Measurements from ENCODE around the gene CRY2. TPM values are rescaled to one million over a fixed set of nuclear protein-coding genes. Genes with fewer than 3 reads are reported as not detected.
A peak's percentile ranks its signal among the peaks of the same experiment; 100 is the strongest.

Gene CRY2
- total and polyA plus RNA-seq, 2 of the 13 experiments (the other 11 are each of a cell fraction or from before 2014, with no cell fraction given): 10.1 to 12.2 TPM

GRCh38 chr11:45921561-45922424, 74.5 kb downstream of the CRY2 start (continued):
- TF ChIP-seq UBTF (CRISPR knock-in tag; IDR thresholded peaks at IDR 0.05) (0 out of 2 replicates have a peak, but pooled peaks have one; percentile 56), ISL2 (CRISPR knock-in tag; IDR thresholded peaks at IDR 0.05) (0 out of 2 replicates have a peak, but pooled peaks have one; percentile 22), ZNF746 (CRISPR knock-in tag; IDR thresholded peaks at IDR 0.05) (peak; percentile 81), RFX5 (IDR thresholded peaks at IDR 0.05; ENCODE audit: low read depth, low read length) (no peak), AGO1 (IDR thresholded peaks at IDR 0.05; ENCODE audit: low read depth, low read length, poor library complexity, severe bottlenecking) (peak; percentile 21), ZFP90 (CRISPR knock-in tag; IDR thresholded peaks at IDR 0.05; ENCODE audit: borderline replicate concordance) (0 out of 2 replicates have a peak, but pooled peaks have one; percentile 56), RARG (CRISPR knock-in tag; IDR thresholded peaks at IDR 0.05; ENCODE audit: low read depth) (no peak), ZNF747 (CRISPR knock-in tag; IDR thresholded peaks at IDR 0.05; ENCODE audit: borderline replicate concordance) (0 out of 2 replicates have a peak, but pooled peaks have one; percentile 21), ZNF850 (CRISPR knock-in tag; conservative IDR thresholded peaks at IDR 0.05) (no peak), POLR2G (IDR thresholded peaks at IDR 0.05; ENCODE audit: low read depth, low read length) (peak; percentile 60), HOXA3 (CRISPR knock-in tag; IDR thresholded peaks at IDR 0.05) (no peak; the same call in 1 of the 2 replicates), SALL2 (CRISPR knock-in tag; IDR thresholded peaks at IDR 0.05) (no peak), RXRA (CRISPR knock-in tag; IDR thresholded peaks at IDR 0.05) (peak; percentile 86), ZNF782 (CRISPR knock-in tag; IDR thresholded peaks at IDR 0.05; ENCODE audit: borderline replicate concordance) (peak; percentile 74; the same call in 1 of the 2 replicates), ATAD3A (CRISPR knock-in tag; IDR thresholded peaks at IDR 0.05) (no peak), SIN3A (IDR thresholded peaks at IDR 0.05; ENCODE audit: borderline replicate concordance, low read depth, low read length) (peak; percentile 28; the same call in 1 of the 2 replicates), ZNF34 (CRISPR knock-in tag; IDR thresholded peaks at IDR 0.05; ENCODE audit: borderline replicate concordance) (peak; percentile 60; the same call in 1 of the 2 replicates), ZNF230 (CRISPR knock-in tag; IDR thresholded peaks at IDR 0.05) (peak; percentile 43; the same call in 1 of the 2 replicates), TBX3 (IDR thresholded peaks at IDR 0.05; ENCODE audit: borderline replicate concordance) (peak; percentile 9; the same call in 1 of the 2 replicates), PHF8 (CRISPR knock-in tag; IDR thresholded peaks at IDR 0.05) (peak; percentile 84), MEIS2 (CRISPR knock-in tag; IDR thresholded peaks at IDR 0.05) (0 out of 2 replicates have a peak, but pooled peaks have one; percentile 16)
- TF ChIP-seq, protein P1, sequence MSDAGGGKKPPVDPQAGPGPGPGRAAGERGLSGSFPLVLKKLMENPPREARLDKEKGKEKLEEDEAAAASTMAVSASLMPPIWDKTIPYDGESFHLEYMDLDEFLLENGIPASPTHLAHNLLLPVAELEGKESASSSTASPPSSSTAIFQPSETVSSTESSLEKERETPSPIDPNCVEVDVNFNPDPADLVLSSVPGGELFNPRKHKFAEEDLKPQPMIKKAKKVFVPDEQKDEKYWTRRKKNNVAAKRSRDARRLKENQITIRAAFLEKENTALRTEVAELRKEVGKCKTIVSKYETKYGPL (CRISPR knock-in tag; IDR thresholded peaks at IDR 0.05): 0 out of 2 replicates have a peak, but pooled peaks have one; percentile 19
- TF ChIP-seq, protein P2, sequence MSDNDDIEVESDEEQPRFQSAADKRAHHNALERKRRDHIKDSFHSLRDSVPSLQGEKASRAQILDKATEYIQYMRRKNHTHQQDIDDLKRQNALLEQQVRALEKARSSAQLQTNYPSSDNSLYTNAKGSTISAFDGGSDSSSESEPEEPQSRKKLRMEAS (IDR thresholded peaks at IDR 0.05): peak; percentile 75
- TF ChIP-seq, protein P3, sequence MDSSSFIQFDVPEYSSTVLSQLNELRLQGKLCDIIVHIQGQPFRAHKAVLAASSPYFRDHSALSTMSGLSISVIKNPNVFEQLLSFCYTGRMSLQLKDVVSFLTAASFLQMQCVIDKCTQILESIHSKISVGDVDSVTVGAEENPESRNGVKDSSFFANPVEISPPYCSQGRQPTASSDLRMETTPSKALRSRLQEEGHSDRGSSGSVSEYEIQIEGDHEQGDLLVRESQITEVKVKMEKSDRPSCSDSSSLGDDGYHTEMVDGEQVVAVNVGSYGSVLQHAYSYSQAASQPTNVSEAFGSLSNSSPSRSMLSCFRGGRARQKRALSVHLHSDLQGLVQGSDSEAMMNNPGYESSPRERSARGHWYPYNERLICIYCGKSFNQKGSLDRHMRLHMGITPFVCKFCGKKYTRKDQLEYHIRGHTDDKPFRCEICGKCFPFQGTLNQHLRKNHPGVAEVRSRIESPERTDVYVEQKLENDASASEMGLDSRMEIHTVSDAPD (CRISPR knock-in tag; IDR thresholded peaks at IDR 0.05): no peak

All from HepG2 (cell line).